Endodermal cell (in vitro differentiated cells): ENCODE measurements around the gene CAPN5. TPM values are rescaled to one million over a fixed set of nuclear protein-coding genes. Genes with fewer than 3 reads are reported as not detected.
"Not testable (repeated sequence)": the region's sequence is repeated elsewhere in the genome, so short reads cannot be mapped to it uniquely, and the experiment has no call there.

ENCODE experiments used
- DNase-seq: peaks from one replicate; pipeline ENCODE4 v3.0.0-alpha.2; 2017
- H3K27ac ChIP-seq: 2 replicates; pipeline ENCODE4 v1.5.1; 2013; ENCODE audit warnings: mild to moderate bottlenecking, low read depth, low read length, moderate library complexity
- H3K27me3 ChIP-seq: 2 replicates; pipeline ENCODE4 v1.6.1; 2013; ENCODE audit warnings: mild to moderate bottlenecking, low read length, moderate library complexity; ENCODE audit not compliant: insufficient read depth, control insufficient read depth, poor library complexity, severe bottlenecking
- H3K36me3 ChIP-seq: 2 replicates; pipeline ENCODE4 v1.7.0; 2013; ENCODE audit warnings: mild to moderate bottlenecking, low read length, moderate library complexity; ENCODE audit not compliant: control insufficient read depth, insufficient read depth
- H3K4me1 ChIP-seq: one replicate; pipeline ENCODE4 v1.7.0; 2013; ENCODE audit warnings: low read length; ENCODE audit not compliant: control insufficient read depth, insufficient read depth
- H3K4me3 ChIP-seq: 2 replicates; pipeline ENCODE4 v1.5.1; 2013; ENCODE audit warnings: mild to moderate bottlenecking, low read length, moderate library complexity
- H3K9ac ChIP-seq: 2 replicates; pipeline ENCODE4 v1.6.1; 2013; ENCODE audit warnings: mild to moderate bottlenecking, low read length, moderate library complexity; ENCODE audit not compliant: poor library complexity, severe bottlenecking; ENCODE audit errors: extremely low read depth
- H3K9me3 ChIP-seq: 2 replicates; pipeline ENCODE4 v1.6.1; 2013; ENCODE audit warnings: mild to moderate bottlenecking, low read length, moderate library complexity; ENCODE audit not compliant: control insufficient read depth
- H3K27ac Mint-ChIP-seq: 2 replicates; pipeline ENCODE4 v1.8.0; 2020; ENCODE audit warnings: mixed read lengths
- H3K27me3 Mint-ChIP-seq: 2 replicates; pipeline ENCODE4 v1.8.0; 2021; ENCODE audit warnings: mild to moderate bottlenecking, mixed read lengths; ENCODE audit not compliant: insufficient read depth
- H3K36me3 Mint-ChIP-seq: 2 replicates; pipeline ENCODE4 v1.8.0; 2020; ENCODE audit warnings: low read depth, mixed read lengths
- H3K4me1 Mint-ChIP-seq: 2 replicates; pipeline ENCODE4 v1.8.0; 2020; ENCODE audit warnings: mixed read lengths
- H3K4me3 Mint-ChIP-seq: 2 replicates; pipeline ENCODE4 v1.8.0; 2020; ENCODE audit warnings: mild to moderate bottlenecking, moderate library complexity, mixed read lengths
- H3K9me3 Mint-ChIP-seq: 2 replicates; pipeline ENCODE4 v1.8.0; 2020; ENCODE audit warnings: mild to moderate bottlenecking, mixed read lengths
- WGBS, 2 experiments: methylation state at CpG; one replicate each; pipeline versions ENCODE4 v1.1.5 to v1.1.7; 2013; ENCODE audit warnings: missing lambda C conversion rate in 2 of 2, mixed read lengths in 1 of 2; ENCODE audit not compliant: insufficient coverage in 1 of 2, insufficient read length in 1 of 2; 5-methylcytosine and 5-hydroxymethylcytosine counted together
- total RNA-seq, 2 donors: library from RNA; stranded (reverse); fragmentation: NEBNext Ultra II Directional in 1 of 2; extraction: Animal tissue kit (Norgen Biotek cat#: 25700) in 1 of 2; gene quantifications; 2 replicates in 1 of 2; 3 replicates in 1 of 2; pipeline ENCODE4 v1.2.1, GENCODE V29; 2021
- TF ChIP-seq, protein P1 (sequence below): fragments of 200-600 bp; sonication (generic); conservative IDR thresholded peaks from 2 replicates; pipeline ENCODE4 v1.5.0; 2021; ENCODE audit warnings: antibody characterized with exemption, mild to moderate bottlenecking

CAPN5 gene
- total RNA-seq, 2 donors from 2014 or later, result 17.5 to 21.5 TPM

GRCh38 chr11:77047007-77047927, 19.5 kb upstream of the CAPN5 start:
- H3K27ac ChIP-seq, result no peak overlapping the region
- H3K27me3 ChIP-seq, result peaks cover 5% of the 10 kb centered on the region
- WGBS, 2 experiments, result 28 to 36% methylated on average over 2 to 15 of the region's 15 CpGs
- no peaks in the 10 kb centered on the region for H3K9me3 ChIP-seq
- H3K36me3 ChIP-seq, result no peaks in the 10 kb centered on the region
- H3K27me3 Mint-ChIP-seq, result peaks cover 27% of the 10 kb centered on the region
- peak overlapping the region; percentile 12 for H3K4me3 Mint-ChIP-seq
- H3K9me3 Mint-ChIP-seq, result peaks cover 2% of the 10 kb centered on the region
- H3K4me1 ChIP-seq, result no peaks in the 10 kb centered on the region
- no peaks in the 10 kb centered on the region for H3K36me3 Mint-ChIP-seq
- TF ChIP-seq, protein P1, sequence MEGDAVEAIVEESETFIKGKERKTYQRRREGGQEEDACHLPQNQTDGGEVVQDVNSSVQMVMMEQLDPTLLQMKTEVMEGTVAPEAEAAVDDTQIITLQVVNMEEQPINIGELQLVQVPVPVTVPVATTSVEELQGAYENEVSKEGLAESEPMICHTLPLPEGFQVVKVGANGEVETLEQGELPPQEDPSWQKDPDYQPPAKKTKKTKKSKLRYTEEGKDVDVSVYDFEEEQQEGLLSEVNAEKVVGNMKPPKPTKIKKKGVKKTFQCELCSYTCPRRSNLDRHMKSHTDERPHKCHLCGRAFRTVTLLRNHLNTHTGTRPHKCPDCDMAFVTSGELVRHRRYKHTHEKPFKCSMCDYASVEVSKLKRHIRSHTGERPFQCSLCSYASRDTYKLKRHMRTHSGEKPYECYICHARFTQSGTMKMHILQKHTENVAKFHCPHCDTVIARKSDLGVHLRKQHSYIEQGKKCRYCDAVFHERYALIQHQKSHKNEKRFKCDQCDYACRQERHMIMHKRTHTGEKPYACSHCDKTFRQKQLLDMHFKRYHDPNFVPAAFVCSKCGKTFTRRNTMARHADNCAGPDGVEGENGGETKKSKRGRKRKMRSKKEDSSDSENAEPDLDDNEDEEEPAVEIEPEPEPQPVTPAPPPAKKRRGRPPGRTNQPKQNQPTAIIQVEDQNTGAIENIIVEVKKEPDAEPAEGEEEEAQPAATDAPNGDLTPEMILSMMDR, result peak; percentile 85
- no peak overlapping the region for H3K9ac ChIP-seq
- no peaks in the 10 kb centered on the region for H3K4me1 Mint-ChIP-seq
- DNase-seq, result peak; percentile 88
- H3K27ac Mint-ChIP-seq, result peak overlapping the region; percentile 11
- H3K4me3 ChIP-seq, result peak overlapping the region; percentile 69

GRCh38 chr11:77047928-77048446, 18.8 kb upstream of the CAPN5 start:
- 70% methylated on average over 5 of the region's 7 CpGs; no CpG with 5 or more reads in 1 of the 2 experiments for WGBS, 2 experiments
- not testable (repeated sequence) for H3K4me3 Mint-ChIP-seq

DNA sequence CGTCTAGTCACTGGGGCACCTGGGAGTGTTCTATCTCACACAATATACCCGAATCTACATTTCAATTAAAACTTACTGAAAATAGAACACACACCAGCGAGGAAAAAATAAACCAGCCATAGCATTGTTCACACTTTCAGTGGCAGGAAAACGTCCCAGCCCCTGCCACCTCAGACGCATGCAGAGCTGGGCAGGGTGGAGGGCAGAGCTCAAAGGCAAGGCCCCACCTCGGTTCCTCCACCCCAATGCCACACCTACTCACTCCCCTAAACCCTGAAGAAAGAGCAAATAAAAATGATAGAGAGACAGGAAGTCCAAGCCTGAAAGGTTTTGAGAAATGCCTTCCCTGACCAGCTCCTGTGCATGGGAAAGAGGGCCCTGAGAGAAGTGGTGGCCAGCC, 17.7 kb upstream of the CAPN5 start:
- Mint-ChIP-seq H3K36me3 (no peaks in the 10 kb centered on the region), H3K4me3 (no peak overlapping the region), H3K9me3 (peaks cover 2% of the 10 kb centered on the region), H3K27ac (no peak overlapping the region), H3K4me1 (no peaks in the 10 kb centered on the region), H3K27me3 (peaks cover 16% of the 10 kb centered on the region)
- no peaks in the 10 kb centered on the region for H3K4me1 ChIP-seq
- H3K4me3 ChIP-seq, result no peak overlapping the region
- WGBS, 2 experiments, result 80 to 84% methylated on average over 4 to 6 of the region's 6 CpGs
- peaks cover 9% of the 10 kb centered on the region for H3K9me3 ChIP-seq
- H3K27me3 ChIP-seq, result peaks cover 5% of the 10 kb centered on the region
- H3K27ac ChIP-seq, result no peak overlapping the region
- DNase-seq, result no peak
- no peaks in the 10 kb centered on the region for H3K36me3 ChIP-seq
- no peak overlapping the region for H3K9ac ChIP-seq
- TF ChIP-seq, protein P1, result no peak

More at GRCh38 chr11:77047928-77048446, 18.8 kb upstream of the CAPN5 start:
- H3K9me3 ChIP-seq, H3K27ac ChIP-seq, H3K27me3 ChIP-seq, H3K4me1 ChIP-seq, H3K36me3 Mint-ChIP-seq, H3K9me3 Mint-ChIP-seq, H3K9ac ChIP-seq, DNase-seq, H3K4me3 ChIP-seq, H3K27ac Mint-ChIP-seq, H3K4me1 Mint-ChIP-seq, H3K36me3 ChIP-seq: not testable (repeated sequence)
- peaks cover 21% of the 10 kb centered on the region for H3K27me3 Mint-ChIP-seq
